Activated T-helper 2 cell treated with anti-CD3 and anti-CD28 coated beads, Interferon-gamma antibody, Interleukin-2, Interleukin-4, amounts not matched to agents 10 μg/mL and 5 μg/mL and 100 μg/mL, durations not matched to agents 14 hours and 24 hours and 36 hours (primary cell): Measurements from ENCODE around the gene YWHAB. TPM values are rescaled to one million over a fixed set of nuclear protein-coding genes. Genes with fewer than 3 reads are reported as not detected.
"Not testable (repeated sequence)": the region's sequence is repeated elsewhere in the genome, so short reads cannot be mapped to it uniquely, and the experiment has no call there.

ENCODE experiments used
- DNase-seq: peaks from one replicate; pipeline ENCODE4 v3.0.0; 2021; ENCODE audit warnings: low spot score
- H3K27ac Mint-ChIP-seq: one replicate; pipeline ENCODE4 v1.8.0; 2021; ENCODE audit warnings: mixed read lengths
- H3K27me3 Mint-ChIP-seq: one replicate; pipeline ENCODE4 v1.8.0; 2021; ENCODE audit warnings: low read depth, mixed read lengths
- H3K36me3 Mint-ChIP-seq: one replicate; pipeline ENCODE4 v1.8.0; 2021; ENCODE audit warnings: low read depth, mixed read lengths
- H3K4me1 Mint-ChIP-seq: one replicate; pipeline ENCODE4 v1.8.0; 2021; ENCODE audit warnings: low read depth, mixed read lengths
- H3K4me3 Mint-ChIP-seq: one replicate; pipeline ENCODE4 v1.8.0; 2021; ENCODE audit warnings: low read depth, mild to moderate bottlenecking, moderate library complexity, mixed read lengths
- H3K9me3 Mint-ChIP-seq: one replicate; pipeline ENCODE4 v1.8.0; 2021; ENCODE audit warnings: mixed read lengths
- intact Hi-C: fragments of 100-400 bp; cut with micrococcal nuclease; formaldehyde crosslinking; loops from one replicate; pipeline ENCODE4 v1.15.1; 2023
- total RNA-seq: library from RNA; stranded (reverse); gene quantifications from 2 replicates; pipeline ENCODE4 v1.2.3, GENCODE V29; 2022

The YWHAB gene
- total RNA-seq, 1 donor from 2014 or later = 221 TPM

DNA sequence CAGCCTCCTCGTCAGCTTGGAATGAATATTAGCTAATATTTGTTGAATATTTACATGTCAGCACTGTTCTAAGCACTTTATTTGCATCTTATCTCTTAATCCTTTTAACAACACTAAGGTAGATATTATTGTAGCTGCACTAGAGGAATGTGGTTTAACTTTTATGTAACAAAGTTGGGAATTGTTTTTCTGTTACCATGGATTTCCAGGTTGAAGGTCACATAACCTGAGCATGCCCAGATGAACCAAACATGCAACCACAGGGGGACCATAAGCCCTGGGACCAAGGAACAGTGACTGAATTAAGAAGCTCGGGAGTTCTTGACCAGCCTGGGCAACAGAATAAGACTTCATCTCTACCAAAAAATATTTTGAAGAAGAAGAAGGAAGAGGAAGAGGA is 29.1 kb upstream of the YWHAB start:
- intact Hi-C loops = no loop called here
- no peak for DNase-seq
- H3K9me3 Mint-ChIP-seq = no peaks in the 10 kb centered on the region
- H3K27me3 Mint-ChIP-seq = peaks cover 10% of the 10 kb centered on the region
- no peak overlapping the region for H3K27ac Mint-ChIP-seq
- H3K36me3 Mint-ChIP-seq = no peaks in the 10 kb centered on the region
- H3K4me3 Mint-ChIP-seq = no peak overlapping the region
- peaks cover 5% of the 10 kb centered on the region for H3K4me1 Mint-ChIP-seq

DNA sequence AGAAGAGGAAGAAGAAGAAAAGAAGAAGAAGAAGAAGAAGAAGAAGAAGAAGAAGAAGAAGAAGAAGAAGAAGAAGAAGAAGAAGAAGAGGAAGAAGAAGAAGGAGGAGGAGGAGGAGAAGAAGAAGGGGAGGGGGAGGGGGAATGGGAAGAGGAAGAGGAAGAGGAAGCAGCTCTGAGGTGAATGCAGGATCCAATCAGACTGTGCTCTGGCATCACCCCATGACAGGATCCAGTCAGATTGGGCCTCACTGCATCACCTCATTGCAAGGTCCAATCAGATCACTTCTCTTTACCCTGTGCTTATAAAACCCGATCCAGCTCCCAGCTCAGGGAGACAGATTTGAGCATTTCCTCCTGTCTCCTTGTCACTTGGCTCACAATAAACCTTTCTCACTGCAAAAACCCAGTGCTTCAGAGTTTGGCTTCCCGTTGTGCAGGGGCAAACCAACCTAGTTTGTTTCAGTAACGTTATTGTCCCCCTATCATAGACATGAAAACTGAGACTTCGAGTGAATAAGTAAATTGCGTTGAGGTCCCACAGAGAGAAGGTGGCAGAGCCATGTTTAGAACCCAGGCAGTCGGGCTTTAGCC is 28.6 kb upstream of the YWHAB start:
- no peak overlapping the region for H3K27ac Mint-ChIP-seq
- intact Hi-C loops = no loop called here
- H3K9me3 Mint-ChIP-seq = no peaks in the 10 kb centered on the region
- peaks cover 5% of the 10 kb centered on the region for H3K4me1 Mint-ChIP-seq
- H3K36me3 Mint-ChIP-seq = no peaks in the 10 kb centered on the region
- no peak for DNase-seq
- peaks cover 10% of the 10 kb centered on the region for H3K27me3 Mint-ChIP-seq
- no peak overlapping the region for H3K4me3 Mint-ChIP-seq

DNA sequence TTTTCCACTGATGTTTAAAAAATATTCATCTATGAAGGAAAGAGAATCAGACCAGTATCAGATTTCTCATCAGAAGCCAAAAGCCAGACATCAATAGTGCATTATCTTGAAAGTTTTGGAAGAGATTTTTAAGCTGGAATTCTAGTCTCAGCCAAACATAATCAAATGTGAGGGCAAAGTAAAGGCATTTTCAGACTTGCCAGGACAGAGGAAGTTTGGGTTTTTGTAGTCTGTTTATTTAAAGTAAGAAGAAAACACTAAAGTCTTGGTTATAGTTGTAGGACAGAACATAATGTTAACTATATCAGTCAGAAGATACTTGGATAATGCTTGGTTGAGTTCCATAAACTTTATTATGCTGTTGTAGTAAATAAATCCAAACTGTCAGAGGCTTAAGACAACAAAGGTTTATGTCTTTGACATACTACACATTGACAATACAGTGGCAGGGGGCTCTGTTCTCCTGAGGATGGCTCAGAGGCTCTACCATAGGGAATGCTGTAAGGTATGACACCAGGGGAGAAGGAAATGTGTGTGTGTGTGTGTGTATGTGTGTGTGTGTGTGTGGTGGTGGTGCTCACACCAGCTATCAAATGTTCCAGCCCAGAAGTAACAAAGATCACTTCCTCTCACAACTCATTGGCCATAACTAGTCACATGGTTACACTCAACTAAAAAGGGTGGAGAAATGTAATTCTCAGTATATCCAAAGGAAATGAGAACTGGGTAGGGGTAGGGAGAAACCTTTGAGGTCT is 26.7 kb upstream of the YWHAB start:
- intact Hi-C loops = no loop called here
- no peak for DNase-seq
- no peaks in the 10 kb centered on the region for H3K36me3 Mint-ChIP-seq
- H3K27me3 Mint-ChIP-seq = peaks cover 4% of the 10 kb centered on the region
- H3K27ac Mint-ChIP-seq = no peak overlapping the region
- peaks cover 5% of the 10 kb centered on the region for H3K4me1 Mint-ChIP-seq
- no peaks in the 10 kb centered on the region for H3K9me3 Mint-ChIP-seq
- no peak overlapping the region for H3K4me3 Mint-ChIP-seq

DNA sequence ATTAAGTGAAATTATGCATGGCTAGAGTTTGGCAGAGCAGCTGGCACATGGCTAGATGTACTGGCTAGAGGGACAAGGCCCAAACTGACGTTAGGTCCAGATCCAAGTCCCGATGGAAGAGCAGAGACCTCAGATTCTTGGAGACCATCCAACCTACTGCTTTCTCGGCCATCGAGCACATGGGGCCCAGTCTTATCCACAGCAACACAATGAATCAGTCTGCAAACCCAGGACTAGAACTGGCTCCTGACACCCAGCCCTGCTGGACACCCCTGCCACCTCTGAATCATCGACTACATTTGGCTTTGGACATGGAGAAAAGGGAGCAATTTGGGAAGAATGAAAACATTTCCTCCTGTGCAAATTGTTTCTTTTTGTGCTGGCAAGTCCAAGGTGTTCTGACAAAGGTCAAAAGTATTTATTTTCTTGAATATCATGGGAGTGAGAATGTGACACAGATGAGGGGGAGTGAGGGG is 23.9 kb upstream of the YWHAB start:
- no peaks in the 10 kb centered on the region for H3K36me3 Mint-ChIP-seq
- H3K27ac Mint-ChIP-seq = no peak overlapping the region
- H3K27me3 Mint-ChIP-seq = peaks cover 13% of the 10 kb centered on the region
- DNase-seq = no peak
- H3K4me1 Mint-ChIP-seq = peaks cover 5% of the 10 kb centered on the region
- intact Hi-C loops = loop anchor here (10.0 kb wide), 1 partner anchor 627 kb away; no protein-coding TSS in a partner anchor
- no peak overlapping the region for H3K4me3 Mint-ChIP-seq
- H3K9me3 Mint-ChIP-seq = no peaks in the 10 kb centered on the region

DNA sequence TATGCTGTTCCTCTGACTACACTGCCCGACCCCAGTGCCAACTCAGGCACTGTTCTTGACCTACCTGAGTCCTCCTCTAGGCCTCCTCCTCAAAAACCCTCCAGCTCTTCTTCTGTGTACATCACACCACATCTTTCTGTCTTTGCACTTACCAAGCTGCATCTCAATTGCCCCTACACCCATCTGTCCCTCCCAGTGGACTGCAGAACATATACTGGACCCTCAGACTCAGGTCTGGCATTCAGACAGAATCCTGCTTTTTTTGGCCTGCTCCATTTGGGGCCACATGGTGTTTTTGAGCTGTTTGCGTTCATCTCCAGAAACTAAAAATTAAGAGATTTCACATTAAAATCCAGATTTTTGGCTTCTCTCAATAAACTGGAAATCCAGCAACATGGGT is 23.2 kb upstream of the YWHAB start:
- Mint-ChIP-seq H3K36me3 (no peaks in the 10 kb centered on the region), H3K4me1 (peaks cover 10% of the 10 kb centered on the region), H3K27me3 (peaks cover 15% of the 10 kb centered on the region), H3K27ac (no peak overlapping the region), H3K9me3 (no peaks in the 10 kb centered on the region), H3K4me3 (no peak overlapping the region)
- intact Hi-C loops = loop anchor here (10.0 kb wide), 1 partner anchor 627 kb away; no protein-coding TSS in a partner anchor
- DNase-seq = no peak

DNA sequence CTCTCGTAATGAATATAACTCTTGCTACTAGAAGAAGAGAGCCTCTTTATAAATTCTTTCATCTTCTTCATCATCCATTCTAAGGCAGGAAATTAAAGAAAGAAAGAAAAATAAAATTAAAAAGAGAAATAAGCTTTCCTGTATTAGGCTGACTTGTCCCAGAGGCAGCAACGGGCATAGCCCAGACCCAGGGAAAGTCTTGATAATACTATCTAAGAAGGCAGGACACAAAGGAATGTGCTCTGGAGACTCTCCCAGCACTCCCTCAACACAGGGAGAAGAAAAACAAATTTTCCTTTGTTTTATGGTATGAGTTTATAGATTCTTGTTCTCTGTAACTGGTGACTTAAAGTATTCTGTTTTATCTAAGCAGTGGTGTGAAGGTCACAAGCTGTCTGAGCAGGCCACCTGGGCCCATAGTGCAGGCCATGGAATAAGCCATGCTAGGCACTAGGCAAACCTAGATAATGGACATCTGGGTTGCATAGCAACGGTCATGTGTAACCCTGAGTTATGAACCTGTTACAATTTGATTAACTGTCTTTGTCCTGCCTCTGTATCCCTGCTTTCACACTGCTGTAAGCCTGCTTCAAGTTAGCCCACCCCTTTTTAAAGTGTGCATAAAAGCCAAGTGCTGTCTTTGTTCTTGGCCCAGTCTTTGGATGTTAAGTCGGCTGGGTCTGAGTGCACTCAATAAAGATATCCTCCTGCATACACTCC is 22.0 kb upstream of the YWHAB start:
- H3K4me1 Mint-ChIP-seq = peaks cover 10% of the 10 kb centered on the region
- H3K27me3 Mint-ChIP-seq = peaks cover 18% of the 10 kb centered on the region
- intact Hi-C loops = loop anchor here (10.0 kb wide), 1 partner anchor 629 kb away; no protein-coding TSS in a partner anchor
- not testable (repeated sequence) for H3K27ac Mint-ChIP-seq, H3K4me3 Mint-ChIP-seq, DNase-seq, H3K9me3 Mint-ChIP-seq, H3K36me3 Mint-ChIP-seq

DNA sequence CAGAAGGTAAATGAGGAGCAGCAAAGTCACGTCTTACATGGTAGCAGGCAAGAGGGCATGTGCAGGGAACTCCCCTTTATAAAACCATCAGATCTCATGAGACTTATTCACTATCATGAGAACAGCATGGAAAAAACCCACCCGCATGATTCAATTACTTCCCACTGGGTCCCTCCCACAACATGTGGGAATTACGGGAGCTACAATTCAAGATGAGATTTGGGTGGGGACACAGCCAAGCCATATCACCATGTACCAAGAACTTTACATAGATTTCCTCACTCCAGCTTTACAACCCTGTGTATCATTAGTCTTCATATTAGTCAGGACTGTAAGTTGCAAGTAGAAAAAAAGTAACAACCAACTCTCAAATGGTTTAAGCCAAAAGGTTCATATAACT is 21.0 kb upstream of the YWHAB start:
- not testable (repeated sequence) for H3K4me1 Mint-ChIP-seq, DNase-seq, H3K36me3 Mint-ChIP-seq, H3K4me3 Mint-ChIP-seq, H3K27ac Mint-ChIP-seq, H3K9me3 Mint-ChIP-seq
- peaks cover 14% of the 10 kb centered on the region for H3K27me3 Mint-ChIP-seq
- intact Hi-C loops = loop anchor here (10.0 kb wide), 1 partner anchor 630 kb away; no protein-coding TSS in a partner anchor

DNA sequence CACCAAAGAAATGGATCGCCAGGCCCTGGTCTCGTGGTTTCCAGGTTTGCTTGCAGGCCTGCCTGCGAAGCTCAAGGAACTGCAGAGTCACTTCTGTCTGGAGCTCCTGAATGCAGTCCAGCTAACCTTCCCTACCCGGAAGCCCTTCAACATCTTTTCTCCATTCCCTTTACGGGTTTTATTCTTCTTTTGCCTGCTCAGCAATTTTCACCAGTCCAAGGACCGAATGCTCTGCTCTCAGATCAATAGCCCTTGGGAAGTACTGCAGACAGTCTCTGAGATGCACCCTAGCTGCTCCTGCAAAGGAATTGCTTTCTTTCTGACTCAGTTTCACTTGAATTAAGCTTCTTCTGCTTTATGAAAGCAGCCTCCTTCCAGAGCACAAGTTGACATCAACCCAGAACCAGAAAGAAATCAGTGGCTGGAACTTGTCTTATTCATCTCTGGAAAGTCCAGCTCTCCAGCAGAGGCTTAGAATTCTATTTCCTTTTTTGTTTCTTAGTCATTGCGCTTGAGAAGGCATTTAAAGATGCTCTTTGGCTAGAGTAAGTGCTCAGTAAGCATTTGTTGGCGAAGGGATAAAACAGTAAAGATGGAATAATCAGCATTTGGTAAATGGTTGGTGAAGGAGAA is 18.7 kb upstream of the YWHAB start:
- intact Hi-C loops = loop anchor here (1.0 to 10.0 kb wide), 3 partner anchors 120 to 632 kb away; no protein-coding TSS in a partner anchor
- Mint-ChIP-seq H3K36me3 (no peaks in the 10 kb centered on the region), H3K4me3 (peak overlapping the region; percentile 40), H3K4me1 (peaks cover 5% of the 10 kb centered on the region), H3K9me3 (no peaks in the 10 kb centered on the region), H3K27ac (no peak overlapping the region), H3K27me3 (peaks cover 21% of the 10 kb centered on the region)
- no peak for DNase-seq

DNA sequence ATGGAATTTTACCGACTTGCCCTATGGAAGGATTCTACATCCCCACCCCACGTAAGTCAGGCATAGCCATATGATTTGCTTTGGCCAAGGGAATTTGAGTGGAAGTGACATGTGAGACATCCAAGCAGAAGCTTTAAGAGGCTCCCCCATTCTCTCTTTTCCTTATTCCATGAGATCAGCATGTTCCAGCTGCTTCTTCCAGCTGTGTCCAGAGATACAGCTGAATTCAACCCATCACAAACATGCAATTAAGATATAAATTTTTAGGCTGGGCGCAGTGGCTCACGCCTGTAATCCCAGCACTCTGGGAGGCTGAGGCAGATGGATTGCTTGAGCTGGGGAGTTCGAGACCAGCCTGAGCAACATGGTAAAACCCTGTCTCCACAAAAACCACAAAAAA is 16.0 kb upstream of the YWHAB start:
- no peak overlapping the region for H3K4me3 Mint-ChIP-seq
- no peak for DNase-seq
- intact Hi-C loops = loop anchor here (10.0 kb wide), 1 partner anchor 635 kb away; no protein-coding TSS in a partner anchor
- no peaks in the 10 kb centered on the region for H3K36me3 Mint-ChIP-seq
- no peaks in the 10 kb centered on the region for H3K9me3 Mint-ChIP-seq
- H3K27me3 Mint-ChIP-seq = peaks cover 21% of the 10 kb centered on the region
- peaks cover 5% of the 10 kb centered on the region for H3K4me1 Mint-ChIP-seq
- H3K27ac Mint-ChIP-seq = no peak overlapping the region

DNA sequence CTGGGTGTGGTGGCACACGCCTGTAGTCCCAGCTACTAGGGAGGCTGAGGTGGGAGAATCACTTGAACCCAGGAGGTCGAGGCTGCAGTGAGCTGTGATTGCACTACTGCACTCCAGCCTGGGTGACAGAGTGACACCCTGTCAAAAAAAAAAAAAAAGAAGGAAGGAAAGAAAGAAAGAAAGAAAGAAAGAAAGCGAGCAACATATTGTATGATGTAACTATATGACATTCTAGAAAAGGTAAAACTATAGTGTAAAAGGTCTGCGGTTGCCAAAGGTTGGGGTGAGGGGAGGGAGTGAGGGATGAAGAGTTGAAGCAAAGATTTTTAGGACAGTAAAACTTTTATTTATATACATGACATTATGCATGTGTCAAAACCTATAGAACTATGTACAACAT is 3.1 kb upstream of the YWHAB start:
- Mint-ChIP-seq H3K4me1 (peaks cover 21% of the 10 kb centered on the region), H3K27me3 (peaks cover 20% of the 10 kb centered on the region), H3K36me3 (peaks cover 13% of the 10 kb centered on the region)
- DNase-seq, H3K9me3 Mint-ChIP-seq, H3K27ac Mint-ChIP-seq, intact Hi-C loops, H3K4me3 Mint-ChIP-seq: not testable (repeated sequence)

DNA sequence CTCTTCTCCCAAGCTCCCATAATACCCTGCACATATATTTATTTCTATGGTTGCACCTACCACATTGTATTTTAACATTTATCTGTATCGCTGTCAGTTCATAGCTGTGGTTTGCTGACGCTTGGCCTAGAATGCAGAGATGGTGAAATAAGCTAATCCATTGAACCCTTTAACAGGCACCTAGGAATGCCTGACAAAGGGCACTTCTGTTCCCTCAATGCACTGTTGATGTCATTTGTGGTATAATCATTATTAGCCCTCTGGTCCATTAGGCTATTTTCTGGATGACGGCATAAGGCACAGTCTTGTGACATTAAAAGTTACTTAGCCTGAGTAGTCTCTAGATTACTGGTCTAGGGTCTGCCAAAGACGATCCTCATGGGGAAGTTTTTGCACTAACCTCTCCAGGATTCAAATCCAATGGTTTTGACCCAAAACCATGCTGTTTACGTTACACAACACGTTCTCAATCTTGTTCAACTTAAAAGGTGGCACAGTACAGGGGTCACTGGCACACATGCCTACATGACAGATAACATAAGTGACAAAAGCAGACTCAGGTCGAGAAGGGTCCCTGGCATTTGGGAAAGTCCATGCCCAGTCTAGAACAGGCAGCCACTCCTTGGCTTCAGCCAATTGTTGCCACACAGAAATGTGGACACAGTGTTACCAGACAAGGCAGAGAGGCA is 2.1 kb upstream of the YWHAB start:
- peaks cover 11% of the 10 kb centered on the region for H3K27me3 Mint-ChIP-seq
- no peak overlapping the region for H3K27ac Mint-ChIP-seq
- no peak for DNase-seq
- intact Hi-C loops = no loop called here
- H3K9me3 Mint-ChIP-seq = no peaks in the 10 kb centered on the region
- peaks cover 31% of the 10 kb centered on the region for H3K4me1 Mint-ChIP-seq
- peaks cover 17% of the 10 kb centered on the region for H3K36me3 Mint-ChIP-seq
- peak overlapping the region; percentile 22 for H3K4me3 Mint-ChIP-seq

DNA sequence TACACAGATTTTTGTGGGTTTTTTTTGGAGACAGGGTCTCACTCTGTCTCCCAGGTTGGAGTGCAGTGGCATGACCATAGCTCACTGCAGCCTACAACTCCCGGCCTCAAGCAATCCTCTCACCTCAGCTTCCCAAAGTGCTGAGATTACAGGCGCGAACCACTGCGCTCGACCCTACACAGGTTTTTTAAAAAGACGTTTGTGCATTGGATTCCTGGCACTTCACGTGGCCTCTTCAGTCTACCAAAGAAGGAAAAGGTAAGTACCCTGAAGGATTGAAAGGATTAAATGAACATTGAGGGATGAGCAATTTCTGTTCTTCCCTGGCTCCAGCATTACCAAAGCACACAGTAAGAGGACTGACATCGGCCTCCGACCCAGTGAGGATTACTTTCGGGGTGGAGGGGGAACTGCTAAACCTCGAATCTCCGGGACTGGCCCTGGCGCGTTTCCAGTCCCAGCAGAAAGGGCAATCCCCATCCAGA is 556 bp upstream of the YWHAB start:
- Mint-ChIP-seq H3K27me3 (peaks cover 1% of the 10 kb centered on the region), H3K36me3 (peaks cover 33% of the 10 kb centered on the region), H3K9me3 (no peaks in the 10 kb centered on the region), H3K27ac (peak overlapping the region; percentile 91), H3K4me3 (peak overlapping the region; percentile 97), H3K4me1 (peaks cover 46% of the 10 kb centered on the region)
- intact Hi-C loops = loop anchor here (1.0 to 5.0 kb wide), 2 partner anchors 75 to 243 kb away; partner anchors contain the start of gene TOMM34
- no peak for DNase-seq
